ENCODE measurements around the gene EGLN1.
A peak's percentile ranks its signal among the peaks of the same experiment; 100 is the strongest.

EGLN1 gene

GRCh38 chr1:231348442-231348841 is 73.6 kb downstream of the EGLN1 start:
- no peak for DNase-seq (ENCODE audit: insufficient read length, low spot score)
- no peak for FAIRE-seq
- TF ChIP-seq POLR2A (IDR thresholded peaks at IDR 0.05; ENCODE audit: low read depth, low read length), result no peak

GRCh38 chr1:231347961-231348360 is 74.1 kb downstream of the EGLN1 start:
- DNase-seq (ENCODE audit: insufficient read length, low spot score) (no peak), FAIRE-seq (no peak)
- no peak for TF ChIP-seq POLR2A (IDR thresholded peaks at IDR 0.05; ENCODE audit: low read depth, low read length)

- TF ChIP-seq POLR2A (IDR thresholded peaks at IDR 0.05; ENCODE audit: low read depth, low read length), result no peak
- FAIRE-seq (no peak), DNase-seq (ENCODE audit: insufficient read length, low spot score) (no peak)
These were observed 81.6 kb downstream of the EGLN1 start for GRCh38 chr1:231340328-231341013.

GRCh38 chr1:231338270-231339128 is 83.6 kb downstream of the EGLN1 start, which contains the start of gene SPRTN:
Gene SPRTN (plus strand): TSS chr1:231338293. CDS start chr1:231338384, 91 bp downstream.
- no peak for FAIRE-seq
- TF ChIP-seq POLR2A (IDR thresholded peaks at IDR 0.05; ENCODE audit: low read depth, low read length), result peak; percentile 86
- peak; percentile 84 for DNase-seq (ENCODE audit: insufficient read length, low spot score)

- TF ChIP-seq POLR2A (IDR thresholded peaks at IDR 0.05; ENCODE audit: low read depth, low read length), result peak; percentile 98
- DNase-seq (ENCODE audit: insufficient read length, low spot score) (peak; percentile 92), FAIRE-seq (peak; percentile 55)
These were observed 84.4 kb downstream of the EGLN1 start, which contains the start of gene EXOC8 for GRCh38 chr1:231337472-231338269. Gene EXOC8 (minus strand): TSS chr1:231337852. CDS start chr1:231337745, 107 bp downstream.

GRCh38 chr1:231337043-231337471 is 85.0 kb downstream of the EGLN1 start:
- DNase-seq (ENCODE audit: insufficient read length, low spot score) (no peak), FAIRE-seq (no peak)
- TF ChIP-seq POLR2A (IDR thresholded peaks at IDR 0.05; ENCODE audit: low read depth, low read length), result no peak

GRCh38 chr1:231335663-231336602 is 86.2 kb downstream of the EGLN1 start:
- TF ChIP-seq POLR2A (IDR thresholded peaks at IDR 0.05; ENCODE audit: low read depth, low read length), result no peak
- no peak for DNase-seq (ENCODE audit: insufficient read length, low spot score)
- no peak for FAIRE-seq

GRCh38 chr1:231334952-231335351 is 87.1 kb downstream of the EGLN1 start:
- DNase-seq (ENCODE audit: insufficient read length, low spot score), result no peak
- no peak for TF ChIP-seq POLR2A (IDR thresholded peaks at IDR 0.05; ENCODE audit: low read depth, low read length)
- no peak for FAIRE-seq

GRCh38 chr1:231334079-231334666 is 87.9 kb downstream of the EGLN1 start:
- no peak for FAIRE-seq
- DNase-seq (ENCODE audit: insufficient read length, low spot score), result no peak
- no peak for TF ChIP-seq POLR2A (IDR thresholded peaks at IDR 0.05; ENCODE audit: low read depth, low read length)

- FAIRE-seq (no peak), DNase-seq (ENCODE audit: insufficient read length, low spot score) (no peak)
- TF ChIP-seq POLR2A (IDR thresholded peaks at IDR 0.05; ENCODE audit: low read depth, low read length), result no peak
These were observed 89.3 kb downstream of the EGLN1 start for GRCh38 chr1:231332761-231333160.

- FAIRE-seq (no peak), DNase-seq (ENCODE audit: insufficient read length, low spot score) (no peak)
- no peak for TF ChIP-seq POLR2A (IDR thresholded peaks at IDR 0.05; ENCODE audit: low read depth, low read length)
These were observed 92.6 kb downstream of the EGLN1 start for GRCh38 chr1:231329483-231329882.

GRCh38 chr1:231327617-231328016 is 94.5 kb downstream of the EGLN1 start:
- TF ChIP-seq POLR2A (IDR thresholded peaks at IDR 0.05; ENCODE audit: low read depth, low read length), result no peak
- DNase-seq (ENCODE audit: insufficient read length, low spot score) (no peak), FAIRE-seq (no peak)
